HG02840 (cell line): ENCODE results near the gene IQCC.

ENCODE experiments used
- ATAC-seq: cut with Tn5 transposase; IDR thresholded peaks from one replicate; pipeline ENCODE4 v1.9.1; 2021; ENCODE audit warnings: mild to moderate bottlenecking, moderate library complexity, moderate number of reproducible peaks; ENCODE audit not compliant: unreplicated experiment, low FRiP score

Gene IQCC

GRCh38 chr1:32195531-32195930 lies 9.9 kb upstream of the IQCC start:
- no peak for ATAC-seq

- no peak for ATAC-seq
Measured at GRCh38 chr1:32195972-32196823, 9.3 kb upstream of the IQCC start.

GRCh38 chr1:32197074-32197473 lies 8.4 kb upstream of the IQCC start:
- no peak for ATAC-seq

GRCh38 chr1:32197837-32198236 lies 7.6 kb upstream of the IQCC start:
- ATAC-seq = no peak

GRCh38 chr1:32198237-32199042 lies 7.0 kb upstream of the IQCC start:
- no peak for ATAC-seq

- no peak for ATAC-seq
Measured at GRCh38 chr1:32199043-32199716, 6.3 kb upstream of the IQCC start.

- ATAC-seq = no peak
Measured at GRCh38 chr1:32199717-32200072, 5.8 kb upstream of the IQCC start.

- no peak for ATAC-seq
Measured at GRCh38 chr1:32200226-32201010, 5.1 kb upstream of the IQCC start, which contains the start of gene CCDC28B. CCDC28B (plus strand) TSS chr1:32200595; CDS start chr1:32201936, 1,341 bp downstream.

GRCh38 chr1:32201011-32201855 lies 4.2 kb upstream of the IQCC start:
- no peak for ATAC-seq

- no peak for ATAC-seq
Measured at GRCh38 chr1:32204943-32205361, 519 bp upstream of the IQCC start.

GRCh38 chr1:32208469-32208868 lies 3.0 kb downstream of the IQCC start:
- no peak for ATAC-seq

- no peak for ATAC-seq
Measured at GRCh38 chr1:32208891-32209328, 3.4 kb downstream of the IQCC start, which contains the start of gene DCDC2B. DCDC2B (plus strand) TSS chr1:32209089; CDS start chr1:32209094, 5 bp downstream.

- no peak for ATAC-seq
Measured at GRCh38 chr1:32215629-32216480, 10.4 kb downstream of the IQCC start.

- ATAC-seq = no peak
Measured at GRCh38 chr1:32216566-32216965, 11.1 kb downstream of the IQCC start.

- ATAC-seq = no peak
Measured at GRCh38 chr1:32219022-32219421, 13.6 kb downstream of the IQCC start.

- ATAC-seq = no peak
Measured at GRCh38 chr1:32220746-32221580, 15.5 kb downstream of the IQCC start.

GRCh38 chr1:32221581-32221979 lies 16.1 kb downstream of the IQCC start:
- ATAC-seq = peak; percentile 6
